22Rv1 (cell line): ENCODE results near the gene CTU2.

Experiments
- H3K27ac ChIP-seq: fragments of 450-650 bp; 2 replicates; pipeline ENCODE4 v1.5.1; 2017
- ZFX ChIP-seq: fragments of 450-650 bp; IDR thresholded peaks from 2 replicates; pipeline ENCODE4 v1.6.1; 2017; ENCODE audit warnings: antibody characterized with exemption, borderline replicate concordance
- TF ChIP-seq, protein P1 (sequence below): fragments of 450-650 bp; IDR thresholded peaks from 2 replicates; pipeline ENCODE4 v1.5.1; 2017; ENCODE audit warnings: mild to moderate bottlenecking

Gene CTU2

DNA sequence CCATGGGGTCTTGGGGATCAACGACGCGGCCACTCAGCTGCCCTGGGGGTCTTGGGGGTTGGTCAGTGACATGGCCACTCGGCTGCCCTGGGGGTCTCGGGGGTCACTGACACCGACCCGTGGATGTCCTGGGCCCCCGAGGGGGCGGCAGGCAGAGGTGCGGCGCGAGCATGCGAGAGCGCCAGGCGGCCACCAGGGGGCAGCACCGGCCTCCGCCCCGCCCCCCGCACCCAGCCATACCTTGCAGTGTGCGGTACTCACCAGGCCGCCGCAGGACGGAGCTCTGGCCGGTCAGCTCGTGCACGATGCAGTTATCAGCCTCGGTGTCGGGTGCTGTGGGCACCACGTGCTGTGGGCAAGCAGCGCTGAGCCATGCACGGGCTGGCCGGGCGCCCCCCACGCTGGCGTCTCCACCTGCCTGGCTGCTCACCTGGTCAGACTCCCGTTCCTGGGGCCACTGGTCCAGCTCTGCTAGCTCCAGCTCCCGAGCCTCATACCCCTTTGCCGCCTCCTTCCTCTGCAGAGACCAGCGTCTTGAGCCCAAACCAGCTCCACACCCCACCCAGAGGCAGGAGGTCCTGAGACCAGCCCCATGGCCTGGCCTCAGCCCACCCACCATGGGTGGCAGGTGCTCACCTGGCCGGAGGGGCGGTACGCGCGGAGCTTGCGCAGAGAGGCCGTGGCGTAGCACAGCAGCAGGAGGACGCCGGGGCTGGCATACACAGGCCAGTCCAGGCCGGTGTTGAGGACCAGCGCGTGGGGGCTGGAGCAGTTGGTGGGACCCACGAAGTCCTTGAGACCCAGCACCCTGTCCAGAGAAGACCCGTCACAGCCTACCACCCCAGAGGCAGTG, 31.2 kb downstream of the CTU2 start:
- H3K27ac ChIP-seq: peak overlapping the region; percentile 39; the same call in 1 of the 2 replicates
- TF ChIP-seq, protein P1, sequence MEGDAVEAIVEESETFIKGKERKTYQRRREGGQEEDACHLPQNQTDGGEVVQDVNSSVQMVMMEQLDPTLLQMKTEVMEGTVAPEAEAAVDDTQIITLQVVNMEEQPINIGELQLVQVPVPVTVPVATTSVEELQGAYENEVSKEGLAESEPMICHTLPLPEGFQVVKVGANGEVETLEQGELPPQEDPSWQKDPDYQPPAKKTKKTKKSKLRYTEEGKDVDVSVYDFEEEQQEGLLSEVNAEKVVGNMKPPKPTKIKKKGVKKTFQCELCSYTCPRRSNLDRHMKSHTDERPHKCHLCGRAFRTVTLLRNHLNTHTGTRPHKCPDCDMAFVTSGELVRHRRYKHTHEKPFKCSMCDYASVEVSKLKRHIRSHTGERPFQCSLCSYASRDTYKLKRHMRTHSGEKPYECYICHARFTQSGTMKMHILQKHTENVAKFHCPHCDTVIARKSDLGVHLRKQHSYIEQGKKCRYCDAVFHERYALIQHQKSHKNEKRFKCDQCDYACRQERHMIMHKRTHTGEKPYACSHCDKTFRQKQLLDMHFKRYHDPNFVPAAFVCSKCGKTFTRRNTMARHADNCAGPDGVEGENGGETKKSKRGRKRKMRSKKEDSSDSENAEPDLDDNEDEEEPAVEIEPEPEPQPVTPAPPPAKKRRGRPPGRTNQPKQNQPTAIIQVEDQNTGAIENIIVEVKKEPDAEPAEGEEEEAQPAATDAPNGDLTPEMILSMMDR: peak; percentile 100
- TF ChIP-seq ZFX: no peak

DNA sequence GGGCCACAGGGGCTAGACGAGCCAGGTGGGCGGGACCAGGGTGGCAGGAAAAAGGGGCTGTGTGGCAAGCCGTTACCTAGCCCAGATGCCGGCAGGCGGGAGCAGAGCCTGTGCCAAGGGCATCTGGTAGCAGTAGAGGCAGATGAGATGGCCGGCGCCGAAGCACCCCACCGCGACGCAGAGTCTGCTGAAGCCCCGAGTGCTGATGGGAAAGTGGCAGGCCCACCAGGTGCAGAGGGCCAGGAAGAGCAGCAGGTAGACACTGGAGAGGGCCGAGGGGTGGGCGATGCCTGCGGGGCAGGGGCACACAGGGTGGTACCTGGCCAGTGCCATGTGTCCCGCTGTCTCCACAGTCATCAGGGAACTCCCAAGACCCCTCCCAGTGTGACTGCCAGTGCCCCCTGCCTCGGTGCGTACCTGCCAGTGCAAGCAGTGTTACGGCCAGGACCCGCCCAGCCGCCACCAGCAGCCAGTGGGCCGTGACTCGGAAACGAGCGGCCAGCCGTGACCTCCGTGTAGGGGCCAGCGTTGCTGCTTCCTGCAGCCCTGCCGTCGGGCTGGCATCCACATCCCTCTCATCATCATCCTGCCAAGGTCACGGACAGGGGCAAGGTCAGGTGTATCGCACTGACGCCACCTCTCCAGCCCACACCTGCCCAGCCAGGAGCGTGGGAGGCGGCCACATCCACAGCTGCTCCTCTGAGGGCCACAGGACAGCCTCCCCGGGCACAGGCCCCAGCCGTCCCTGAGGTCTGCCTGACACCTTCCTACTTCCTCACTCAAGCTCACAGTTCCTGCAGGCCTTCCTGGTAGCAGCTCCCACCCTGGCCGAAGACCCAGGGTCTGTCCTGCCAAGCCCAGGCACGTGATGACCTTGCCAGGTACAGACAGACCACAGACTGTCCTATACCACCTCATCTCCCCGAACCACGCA, 32.1 kb downstream of the CTU2 start:
- TF ChIP-seq ZFX: no peak
- TF ChIP-seq, protein P1: no peak
- peak overlapping the region; percentile 44; the same call in 1 of the 2 replicates for H3K27ac ChIP-seq

DNA sequence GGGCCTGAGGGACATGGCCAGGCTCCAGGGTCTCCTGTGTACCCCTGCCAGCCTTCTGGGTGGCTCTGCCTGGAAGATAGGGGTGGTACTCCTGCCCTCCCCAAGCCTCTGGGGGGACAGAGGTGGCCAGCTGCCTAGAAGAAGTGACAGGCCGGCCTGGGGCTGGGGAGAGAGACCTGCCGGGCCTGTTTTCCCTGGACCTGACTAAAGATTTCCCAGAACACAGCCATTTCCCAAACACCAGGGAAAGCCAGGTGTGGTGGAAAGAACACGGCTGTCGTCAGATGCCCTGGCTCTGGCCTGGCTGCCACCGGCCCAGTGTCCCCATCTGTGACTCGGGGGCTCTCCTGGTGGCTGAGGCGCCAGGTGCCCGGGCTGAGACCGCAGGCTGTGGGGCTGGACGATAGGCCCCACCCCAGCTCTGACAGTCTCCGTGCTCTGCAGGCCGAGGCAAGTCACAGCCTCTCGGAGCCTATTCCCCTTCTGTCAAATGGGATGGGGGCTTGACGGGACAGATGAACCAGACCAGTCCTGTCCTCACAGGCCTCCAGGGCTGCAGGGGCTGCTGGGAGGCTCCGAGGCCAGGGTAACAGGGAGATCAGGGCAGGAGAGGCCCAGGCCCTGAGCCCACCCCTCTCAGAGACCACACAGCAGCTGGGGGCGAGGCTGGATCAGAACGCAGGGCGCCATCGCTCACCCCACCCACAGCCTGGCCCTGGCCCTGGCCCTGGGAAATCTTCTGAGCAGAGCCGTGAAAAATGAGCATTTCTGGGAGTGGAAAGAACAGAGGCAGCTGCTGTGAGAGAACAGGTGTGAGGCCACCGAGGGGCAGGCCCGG, 33.1 kb downstream of the CTU2 start:
- TF ChIP-seq, protein P1: no peak
- TF ChIP-seq ZFX: no peak
- H3K27ac ChIP-seq: peak overlapping the region; percentile 44; the same call in 1 of the 2 replicates

DNA sequence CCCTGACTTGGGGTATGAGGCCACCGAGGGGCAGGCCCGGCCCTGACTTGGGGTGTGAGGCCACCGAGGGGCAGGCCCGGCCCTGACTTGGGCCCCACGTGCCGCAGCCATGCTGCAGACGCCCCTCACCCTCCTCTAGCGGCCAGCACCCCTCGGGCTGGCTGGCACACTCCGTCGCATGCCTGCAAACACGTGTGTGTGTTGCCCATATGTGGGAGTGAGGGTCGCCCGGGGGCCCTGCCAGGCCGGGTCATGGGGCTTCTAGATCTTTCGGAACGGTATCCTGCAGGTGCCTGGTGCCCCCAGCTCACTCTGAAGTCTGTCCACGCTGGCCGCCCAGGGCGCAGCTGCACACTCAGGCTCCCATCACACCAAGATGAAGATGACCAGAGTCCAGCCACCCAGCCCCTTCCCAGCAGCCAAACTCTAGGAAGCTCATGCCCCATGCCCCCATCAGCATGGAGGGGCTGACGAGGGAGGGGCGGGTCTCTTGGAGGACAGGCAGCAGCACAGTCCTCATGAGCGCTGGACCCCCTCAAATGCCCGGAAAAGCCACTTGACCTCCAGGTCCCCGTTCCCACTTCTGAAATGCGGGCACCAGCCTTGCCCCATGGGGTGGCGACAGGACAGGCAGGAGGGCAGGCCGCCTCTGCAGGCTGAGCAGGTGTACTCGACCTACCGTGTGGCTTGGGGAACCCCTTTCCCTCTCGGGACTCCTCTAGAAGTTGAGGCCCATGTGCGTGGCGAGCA, 33.8 kb downstream of the CTU2 start:
- no peak overlapping the region for H3K27ac ChIP-seq

DNA sequence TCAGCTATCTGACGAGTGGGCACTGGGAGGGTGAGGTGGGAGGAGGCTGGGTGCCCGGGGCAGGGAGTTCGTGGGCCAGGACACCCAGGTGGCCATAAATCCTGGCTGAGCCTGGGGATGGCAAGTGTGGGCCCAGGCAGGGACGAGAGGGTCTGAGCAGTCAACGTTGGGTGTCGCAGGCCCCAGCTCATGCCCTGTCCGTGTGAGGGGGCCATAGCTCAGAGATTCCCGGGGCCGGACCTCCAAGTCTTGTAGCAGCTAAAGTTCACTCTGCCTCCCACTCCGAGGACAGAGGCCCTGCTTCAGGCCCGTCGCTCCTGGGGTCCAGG, 34.4 kb downstream of the CTU2 start:
- TF ChIP-seq, protein P1: no peak
- TF ChIP-seq ZFX: no peak
- no peak overlapping the region for H3K27ac ChIP-seq

More for the DNA sequence above, 33.8 kb downstream of the CTU2 start:
- TF ChIP-seq, protein P1: no peak
- no peak for TF ChIP-seq ZFX

DNA sequence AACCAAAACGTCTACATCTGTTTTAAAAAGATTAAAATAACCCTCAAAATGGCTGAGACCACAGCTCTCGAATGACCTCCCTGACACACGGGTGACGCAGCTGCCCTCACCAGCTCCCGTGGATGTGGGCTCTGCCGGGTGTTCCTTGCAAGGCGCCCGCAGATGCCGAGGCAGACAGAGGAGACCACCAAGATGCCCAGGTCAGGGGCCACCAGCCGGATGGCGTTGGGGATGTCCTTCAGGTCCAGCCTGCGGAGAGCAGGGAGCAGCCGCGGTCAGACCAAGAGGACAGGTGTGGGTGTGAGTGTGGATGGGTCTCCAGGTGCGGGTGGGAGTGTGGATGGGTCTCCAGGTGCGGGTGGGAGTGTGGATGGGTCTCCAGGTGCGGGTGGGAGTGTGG, 35.1 kb downstream of the CTU2 start:
- no peak for TF ChIP-seq ZFX
- TF ChIP-seq, protein P1: no peak
- H3K27ac ChIP-seq: no peak overlapping the region
